WTC11 (cell line): Measurements from ENCODE around the gene GABBR2. TPM values are rescaled to one million over a fixed set of nuclear protein-coding genes. Genes with fewer than 3 reads are reported as not detected.
"Not testable (repeated sequence)": the region's sequence is repeated elsewhere in the genome, so short reads cannot be mapped to it uniquely, and the experiment has no call there.

ENCODE experiments used
- ATAC-seq: fragments of 200-7000 bp; cut with Tn5 transposase; 2 replicates; pipeline ENCODE4 v1.10.0; 2021; ENCODE audit warnings: mild to moderate bottlenecking, moderate library complexity
- CTCF ChIA-PET: fragments of 300-600 bp; sonication (Branson Sonifier 250); formaldehyde crosslinking; loops from one replicate; lab custom pipeline; 2021; ENCODE audit warnings: antibody characterized with exemption; lab: Charles Lee
- POLR2A ChIA-PET: fragments of 350-600 bp; sonication (Branson Sonifier 250); formaldehyde crosslinking; loops from one replicate; lab custom pipeline; 2021; ENCODE audit warnings: antibody characterized with exemption; lab: Charles Lee
- DNase-seq: peaks from one replicate; pipeline ENCODE4 v3.0.0; 2021; ENCODE audit warnings: low spot score
- H3K27ac Mint-ChIP-seq: 2 replicates; pipeline ENCODE4 v1.8.0; 2021; ENCODE audit warnings: mixed read lengths
- H3K27me3 Mint-ChIP-seq: 2 replicates; pipeline ENCODE4 v1.8.0; 2021; ENCODE audit warnings: low read depth, mild to moderate bottlenecking, moderate library complexity, mixed read lengths
- H3K36me3 Mint-ChIP-seq: 2 replicates; pipeline ENCODE4 v1.8.0; 2021; ENCODE audit warnings: mixed read lengths
- H3K4me1 Mint-ChIP-seq: 2 replicates; pipeline ENCODE4 v1.8.0; 2022; ENCODE audit warnings: mixed read lengths
- H3K4me3 Mint-ChIP-seq: 2 replicates; pipeline ENCODE4 v1.8.0; 2021; ENCODE audit warnings: mild to moderate bottlenecking, moderate library complexity, mixed read lengths
- H3K9me3 Mint-ChIP-seq: 2 replicates; pipeline ENCODE4 v1.8.0; 2021; ENCODE audit warnings: mixed read lengths
- EMX1 ChIP-seq: fragments of 250-450 bp; sonication (Bioruptor Pico); IDR thresholded peaks from 2 replicates; pipeline ENCODE4 v1.8.0; 2021; ENCODE audit warnings: mild to moderate bottlenecking
- ESRRA ChIP-seq: sonication (generic); formaldehyde crosslinking; IDR thresholded peaks from 2 replicates; pipeline ENCODE4 v1.8.1; 2022; ENCODE audit warnings: mild to moderate bottlenecking, missing genetic modification reagents, borderline replicate concordance
- FOXJ3 ChIP-seq: sonication (generic); formaldehyde crosslinking; IDR thresholded peaks from 2 replicates; pipeline ENCODE4 v1.9.0; 2021; ENCODE audit warnings: missing genetic modification reagents, mild to moderate bottlenecking, borderline replicate concordance
- GTF2I ChIP-seq: fragments of 250-450 bp; sonication (Bioruptor Pico); conservative IDR thresholded peaks from 2 replicates; pipeline ENCODE4 v1.4.0; 2021; ENCODE audit warnings: mild to moderate bottlenecking
- MXD4 ChIP-seq: fragments of 250-450 bp; sonication (Bioruptor Pico); IDR thresholded peaks from 2 replicates; pipeline ENCODE4 v1.8.0; 2021; ENCODE audit warnings: mild to moderate bottlenecking, moderate library complexity, borderline replicate concordance
- NFE2L1 ChIP-seq: sonication (generic); formaldehyde crosslinking; IDR thresholded peaks from 2 replicates; pipeline ENCODE4 v1.8.1; 2023; ENCODE audit warnings: missing genetic modification reagents
- PRRX2 ChIP-seq: fragments of 250-450 bp; sonication (Bioruptor Pico); IDR thresholded peaks from 2 replicates; pipeline ENCODE4 v1.8.0; 2021; ENCODE audit warnings: mild to moderate bottlenecking
- RELA ChIP-seq: sonication (generic); formaldehyde crosslinking; IDR thresholded peaks from 2 replicates; pipeline ENCODE4 v1.8.1; 2022; ENCODE audit warnings: missing genetic modification reagents, mild to moderate bottlenecking, borderline replicate concordance
- SOX15 ChIP-seq: fragments of 250-450 bp; sonication (Bioruptor Pico); IDR thresholded peaks from 2 replicates; pipeline ENCODE4 v1.9.0; 2021; ENCODE audit warnings: mild to moderate bottlenecking
- USF2 ChIP-seq: sonication (generic); formaldehyde crosslinking; IDR thresholded peaks from 2 replicates; pipeline ENCODE4 v1.8.1; 2023; ENCODE audit warnings: mild to moderate bottlenecking, missing genetic modification reagents, moderate library complexity
- ZBTB21 ChIP-seq: sonication (generic); formaldehyde crosslinking; IDR thresholded peaks from 2 replicates; pipeline ENCODE4 v1.8.1; 2023; ENCODE audit warnings: mild to moderate bottlenecking, missing genetic modification reagents, borderline replicate concordance
- ZBTB43 ChIP-seq: sonication (generic); formaldehyde crosslinking; IDR thresholded peaks from 2 replicates; pipeline ENCODE4 v1.8.1; 2023; ENCODE audit warnings: mild to moderate bottlenecking, missing genetic modification reagents
- ZNF121 ChIP-seq: sonication (generic); formaldehyde crosslinking; IDR thresholded peaks from 2 replicates; pipeline ENCODE4 v1.8.0; 2023; ENCODE audit warnings: missing genetic modification reagents
- ZNF263 ChIP-seq: sonication (generic); formaldehyde crosslinking; IDR thresholded peaks from 2 replicates; pipeline ENCODE4 v1.8.1; 2022; ENCODE audit warnings: low read depth, mild to moderate bottlenecking, moderate library complexity, missing genetic modification reagents
- ZNF425 ChIP-seq: fragments of 250-450 bp; sonication (Bioruptor Pico); conservative IDR thresholded peaks from 2 replicates; pipeline ENCODE4 v1.9.0; 2021; ENCODE audit warnings: mild to moderate bottlenecking
- ZNF671 ChIP-seq: fragments of 250-450 bp; sonication (Bioruptor Pico); IDR thresholded peaks from 2 replicates; pipeline ENCODE4 v1.8.0; 2021; ENCODE audit warnings: mild to moderate bottlenecking
- total RNA-seq: library from RNA; stranded (reverse); gene quantifications from 3 replicates; pipeline ENCODE4 v1.2.3, GENCODE V29; 2021
- TF ChIP-seq, protein P1 (sequence below): sonication (generic); formaldehyde crosslinking; IDR thresholded peaks from 2 replicates; pipeline ENCODE4 v1.8.1; 2022; ENCODE audit warnings: low read depth, missing genetic modification reagents, borderline replicate concordance

Gene GABBR2
- total RNA-seq, 1 experiment from 2014 or later, result 0.92 TPM

DNA sequence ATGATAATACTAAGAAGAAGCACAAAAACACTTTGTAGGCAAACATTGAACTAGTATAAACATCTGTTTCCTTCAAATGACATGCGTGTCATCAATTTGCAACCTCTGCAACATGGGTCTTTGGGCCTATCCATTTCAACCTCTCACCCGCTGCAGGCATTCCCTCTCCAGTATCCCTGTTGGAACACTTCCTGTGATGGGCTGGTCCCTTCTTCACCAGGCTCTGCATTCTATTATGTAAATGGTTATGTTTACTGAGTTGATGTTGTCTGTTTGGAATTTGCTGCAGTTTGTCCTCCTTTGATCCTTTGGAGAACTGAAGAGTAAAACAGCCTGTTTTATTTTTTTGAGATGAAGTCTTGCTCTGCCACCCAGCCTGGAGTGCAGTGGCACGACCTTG lies 436.7 kb downstream of the GABBR2 start:
- no peak overlapping the region for H3K27ac Mint-ChIP-seq
- H3K4me1 Mint-ChIP-seq, result peaks cover 79% of the 10 kb centered on the region
- POLR2A ChIA-PET, result no interaction called here
- H3K36me3 Mint-ChIP-seq, result no peaks in the 10 kb centered on the region
- CTCF ChIA-PET, result no interaction called here
- no peak for ATAC-seq
- no peak overlapping the region for H3K4me3 Mint-ChIP-seq
- DNase-seq, result no peak
- no peak for TF ChIP-seq ZNF121
- no peak for TF ChIP-seq ZNF263 (CRISPR knock-in tag)
- TF ChIP-seq, protein P1, sequence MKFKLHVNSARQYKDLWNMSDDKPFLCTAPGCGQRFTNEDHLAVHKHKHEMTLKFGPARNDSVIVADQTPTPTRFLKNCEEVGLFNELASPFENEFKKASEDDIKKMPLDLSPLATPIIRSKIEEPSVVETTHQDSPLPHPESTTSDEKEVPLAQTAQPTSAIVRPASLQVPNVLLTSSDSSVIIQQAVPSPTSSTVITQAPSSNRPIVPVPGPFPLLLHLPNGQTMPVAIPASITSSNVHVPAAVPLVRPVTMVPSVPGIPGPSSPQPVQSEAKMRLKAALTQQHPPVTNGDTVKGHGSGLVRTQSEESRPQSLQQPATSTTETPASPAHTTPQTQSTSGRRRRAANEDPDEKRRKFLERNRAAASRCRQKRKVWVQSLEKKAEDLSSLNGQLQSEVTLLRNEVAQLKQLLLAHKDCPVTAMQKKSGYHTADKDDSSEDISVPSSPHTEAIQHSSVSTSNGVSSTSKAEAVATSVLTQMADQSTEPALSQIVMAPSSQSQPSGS (CRISPR knock-in tag), result no peak
- no peak for TF ChIP-seq RELA (CRISPR knock-in tag)
- peaks cover 7% of the 10 kb centered on the region; the same call in 1 of the 2 replicates for H3K9me3 Mint-ChIP-seq
- H3K27me3 Mint-ChIP-seq, result no peaks in the 10 kb centered on the region; the same call in 1 of the 2 replicates

DNA sequence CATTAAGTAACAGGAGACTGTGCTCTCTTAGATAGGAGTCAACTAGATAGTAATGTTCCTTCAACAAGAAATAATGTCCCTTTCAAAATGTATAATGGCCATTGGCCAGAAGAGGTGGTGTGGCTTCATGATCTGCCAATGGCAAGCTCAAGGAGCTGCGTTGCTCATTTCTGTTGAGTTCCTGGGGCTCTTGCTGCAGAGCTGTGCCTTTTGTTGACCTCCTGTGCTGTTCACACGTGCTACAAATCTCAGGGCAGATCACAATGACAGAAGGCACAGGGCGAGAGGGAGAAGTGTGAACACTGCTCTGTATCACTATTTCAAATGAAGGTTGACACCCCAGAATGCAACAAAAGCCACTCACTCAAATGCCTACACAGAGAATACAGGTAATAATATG lies 437.3 kb downstream of the GABBR2 start:
- POLR2A ChIA-PET, result interaction anchor here (0.6 kb wide), 1 partner anchor 218 kb away, joined by 8 read pairs; no protein-coding TSS in a partner anchor
- H3K27me3 Mint-ChIP-seq, result no peaks in the 10 kb centered on the region; the same call in 1 of the 2 replicates
- H3K27ac Mint-ChIP-seq, result no peak overlapping the region

DNA sequence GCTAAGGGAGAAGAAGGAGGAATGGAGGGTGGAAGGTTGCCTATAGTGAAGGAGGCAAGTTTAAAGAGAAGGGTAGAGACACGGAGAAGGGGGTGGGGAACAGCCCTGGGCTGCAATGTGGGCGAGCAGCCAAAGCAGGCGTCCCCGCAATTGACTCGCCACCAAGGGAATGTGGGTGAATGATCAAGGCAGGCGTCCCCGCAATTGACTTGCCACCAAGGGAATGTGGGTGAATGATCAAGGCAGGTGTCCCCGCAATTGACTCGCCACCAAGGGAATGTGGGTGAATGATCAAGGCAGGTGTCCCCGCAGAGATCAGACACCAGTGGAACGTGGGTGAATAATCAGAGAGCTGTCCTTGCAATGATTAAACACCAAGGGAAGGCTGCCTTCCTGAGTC lies 438.5 kb downstream of the GABBR2 start:
- H3K4me3 Mint-ChIP-seq, H3K9me3 Mint-ChIP-seq, ATAC-seq, DNase-seq, CTCF ChIA-PET, H3K36me3 Mint-ChIP-seq, H3K27ac Mint-ChIP-seq, H3K27me3 Mint-ChIP-seq, POLR2A ChIA-PET: not testable (repeated sequence)
- H3K4me1 Mint-ChIP-seq, result peaks cover 82% of the 10 kb centered on the region

More for the DNA sequence above, 437.3 kb downstream of the GABBR2 start:
- Mint-ChIP-seq H3K4me1 (peaks cover 76% of the 10 kb centered on the region), H3K4me3 (no peak overlapping the region), H3K9me3 (peaks cover 6% of the 10 kb centered on the region; the same call in 1 of the 2 replicates), H3K36me3 (no peaks in the 10 kb centered on the region)
- ATAC-seq (peak; percentile 50; the same call in 1 of the 2 replicates), DNase-seq (no peak)
- no peak for TF ChIP-seq NFE2L1 (CRISPR knock-in tag)
- TF ChIP-seq ZBTB21, result no peak
- TF ChIP-seq FOXJ3, result no peak
- TF ChIP-seq USF2 (CRISPR knock-in tag), result no peak
- CTCF ChIA-PET, result no interaction called here

- peak overlapping the region; percentile 18 for H3K27ac Mint-ChIP-seq
- H3K27me3 Mint-ChIP-seq, DNase-seq, H3K9me3 Mint-ChIP-seq, POLR2A ChIA-PET, H3K4me3 Mint-ChIP-seq, ATAC-seq, CTCF ChIA-PET, H3K36me3 Mint-ChIP-seq: not testable (repeated sequence)
- peaks cover 82% of the 10 kb centered on the region for H3K4me1 Mint-ChIP-seq
Observed at GRCh38 chr9:98269652-98270051, 439.1 kb downstream of the GABBR2 start.

DNA sequence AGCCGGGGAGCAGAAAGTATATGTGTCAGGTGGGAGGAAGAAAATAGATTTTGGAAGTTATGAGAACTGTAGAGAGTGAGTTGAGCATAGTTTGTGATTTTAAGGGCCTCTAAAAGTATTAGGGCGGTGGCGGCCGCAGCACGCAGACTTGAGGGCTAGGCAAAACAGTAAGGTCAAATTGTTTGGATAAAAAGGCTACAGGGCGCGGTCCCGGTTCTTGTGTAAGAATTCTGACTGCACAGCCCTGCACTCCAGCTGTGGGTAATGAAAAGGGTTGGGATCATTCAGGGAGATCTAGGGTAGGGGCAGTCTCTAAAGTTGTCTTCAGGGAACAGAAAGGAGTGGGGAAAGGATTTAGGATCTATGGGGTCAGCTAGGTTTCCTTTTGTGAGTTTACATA lies 441.2 kb downstream of the GABBR2 start:
- H3K27me3 Mint-ChIP-seq, H3K4me3 Mint-ChIP-seq, ATAC-seq, H3K27ac Mint-ChIP-seq, DNase-seq, CTCF ChIA-PET, H3K36me3 Mint-ChIP-seq, H3K9me3 Mint-ChIP-seq, POLR2A ChIA-PET: not testable (repeated sequence)
- peaks cover 78% of the 10 kb centered on the region for H3K4me1 Mint-ChIP-seq

DNA sequence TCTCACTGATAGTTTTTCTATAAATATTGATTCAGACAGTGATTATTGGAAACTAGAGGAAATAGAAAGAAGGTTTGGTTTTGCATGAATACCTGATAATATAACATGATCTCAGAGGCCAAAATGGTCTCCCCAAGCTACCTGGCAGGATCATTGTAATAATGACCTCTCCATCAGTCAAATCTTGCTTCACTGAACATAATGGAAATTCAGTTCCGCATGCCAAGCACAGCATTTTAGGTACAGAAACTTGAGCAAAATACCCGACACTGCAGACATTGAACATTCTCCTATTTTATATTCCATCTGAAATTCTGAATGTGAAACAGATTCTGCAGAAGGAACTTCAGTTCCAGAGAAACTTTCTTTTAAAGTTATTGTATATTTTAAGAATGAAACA lies 444.2 kb downstream of the GABBR2 start:
- DNase-seq (no peak), ATAC-seq (no peak)
- Mint-ChIP-seq H3K27ac (no peak overlapping the region), H3K36me3 (no peaks in the 10 kb centered on the region), H3K4me3 (no peak overlapping the region), H3K4me1 (peaks cover 57% of the 10 kb centered on the region), H3K9me3 (no peaks in the 10 kb centered on the region), H3K27me3 (no peaks in the 10 kb centered on the region)
- CTCF ChIA-PET, result interaction anchor here (0.7 to 2.4 kb wide), 2 partner anchors 8 to 58 kb away, joined by 4 to 10 read pairs; partner anchors contain the start of gene TBC1D2
- POLR2A ChIA-PET, result no interaction called here
- TF ChIP-seq ZBTB43 (CRISPR knock-in tag), result no peak
- no peak for TF ChIP-seq ZNF425 (CRISPR knock-in tag)
- TF ChIP-seq FOXJ3, result no peak
- TF ChIP-seq ZNF671 (CRISPR knock-in tag), result no peak
- no peak for TF ChIP-seq SOX15
- no peak for TF ChIP-seq EMX1 (CRISPR knock-in tag)
- no peak for TF ChIP-seq PRRX2 (CRISPR knock-in tag)
- TF ChIP-seq MXD4 (CRISPR knock-in tag), result no peak
- no peak for TF ChIP-seq GTF2I
- no peak for TF ChIP-seq ESRRA (CRISPR knock-in tag)
